Daoy (cell line): ENCODE data around the gene LRIG2. TPM values are rescaled to one million over a fixed set of nuclear protein-coding genes. Genes with fewer than 3 reads are reported as not detected.
"Not testable (repeated sequence)": the region's sequence is repeated elsewhere in the genome, so short reads cannot be mapped to it uniquely, and the experiment has no call there.

Experiments used
- DNase-seq: peaks from one replicate; pipeline ENCODE4 v3.0.0-alpha.2; 2015; ENCODE audit warnings: low read depth
- total RNA-seq: library from RNA; depleted of rRNA; stranded (reverse); fragments of >200 nt; shearing (Covaris generic); gene quantifications from 2 replicates; pipeline ENCODE4 v1.2.3, GENCODE V29; 2014; rRNA removed

Gene LRIG2
- 5.0 and 8.6 TPM in 2 replicates for total RNA-seq

DNA sequence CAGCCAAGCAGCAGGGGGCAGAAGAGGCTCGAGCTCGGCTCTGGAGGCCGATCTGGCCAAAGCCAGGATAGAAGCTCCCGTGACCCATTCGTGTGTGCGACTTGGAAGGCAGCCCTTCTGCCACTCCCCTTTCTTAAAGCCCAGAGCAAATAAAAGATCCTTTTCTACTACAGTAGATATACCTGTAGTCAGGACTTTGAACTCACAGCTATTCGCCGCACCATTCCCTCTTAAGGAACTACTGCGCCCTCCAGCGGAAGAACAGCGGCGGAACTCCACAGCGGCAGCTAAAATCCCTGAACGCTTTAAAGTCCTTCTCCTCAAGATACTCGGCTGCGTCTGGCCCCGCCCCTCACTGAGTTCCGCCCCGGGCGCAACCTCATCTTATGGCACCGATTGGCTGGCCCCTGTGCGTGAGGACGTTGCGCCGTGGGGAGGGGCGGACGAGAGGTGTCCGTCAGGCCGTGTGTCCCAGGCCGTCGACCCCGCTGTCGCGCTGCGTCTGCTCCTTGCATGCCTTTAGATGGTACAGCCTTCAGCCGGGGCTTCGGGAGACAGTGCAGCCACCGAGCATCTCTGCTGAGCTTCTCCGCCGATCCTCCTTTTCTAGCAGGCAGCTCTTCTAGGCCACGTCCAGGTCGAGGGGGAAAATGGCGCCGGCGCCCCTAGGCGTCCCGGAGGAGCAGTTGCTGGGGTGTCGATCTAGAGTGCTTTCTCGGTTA is at the start of gene LRIG2:
TSS of gene LRIG2 (plus strand) at position 442 of the 722 bp plus-strand sequence. CDS start at position 651, 209 bp downstream.
- DNase-seq = peak; percentile 100

- DNase-seq = not testable (repeated sequence)
These were observed 49.7 kb upstream of the LRIG2 start for GRCh38 chr1:113023316-113023715.

- no peak for DNase-seq
These were observed 46.0 kb upstream of the LRIG2 start for GRCh38 chr1:113027007-113027406.

DNA sequence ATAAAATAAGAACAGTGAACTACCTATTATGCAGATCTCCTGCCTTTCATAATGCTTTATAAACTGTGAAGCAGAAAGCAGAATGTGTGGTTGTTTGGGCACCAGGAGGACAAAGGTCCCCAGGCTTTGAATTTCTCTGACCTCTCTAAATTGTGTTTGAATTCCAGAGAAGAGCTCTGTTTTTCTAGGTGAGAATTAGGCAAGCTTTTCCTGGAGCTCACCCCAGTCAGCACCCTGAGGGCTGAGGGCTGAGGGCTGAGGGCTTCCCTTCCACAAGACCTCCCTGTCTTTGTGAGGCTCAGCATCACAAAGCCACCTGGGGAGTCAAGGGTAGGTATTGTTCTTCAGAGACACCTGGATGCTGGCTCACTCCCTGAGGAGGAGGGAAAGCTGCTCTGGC is 45.5 kb upstream of the LRIG2 start:
- DNase-seq = no peak

DNA sequence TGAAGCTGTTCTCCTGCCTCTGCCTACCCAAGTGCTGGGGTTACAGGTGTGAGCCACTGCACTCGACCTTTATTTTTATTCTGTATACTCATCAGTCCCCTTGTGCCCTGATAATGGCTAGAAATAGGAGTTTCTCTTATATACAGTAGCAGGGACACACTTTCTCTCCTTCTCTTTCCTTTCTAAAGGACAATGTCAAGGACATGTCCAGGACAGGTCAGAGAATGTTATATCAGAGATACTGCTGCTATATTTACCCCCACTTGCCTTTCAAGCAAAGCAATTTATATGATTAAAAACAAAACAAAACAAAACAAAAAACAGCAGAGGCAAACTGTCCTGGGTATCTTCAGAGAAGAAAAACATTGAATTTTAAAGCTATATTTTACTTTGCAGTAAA is 43.2 kb upstream of the LRIG2 start:
- no peak for DNase-seq

- DNase-seq = no peak
These were observed 41.6 kb upstream of the LRIG2 start for GRCh38 chr1:113031171-113031933.

- peak; percentile 83 for DNase-seq
These were observed 37.9 kb upstream of the LRIG2 start for GRCh38 chr1:113035086-113035485.

DNA sequence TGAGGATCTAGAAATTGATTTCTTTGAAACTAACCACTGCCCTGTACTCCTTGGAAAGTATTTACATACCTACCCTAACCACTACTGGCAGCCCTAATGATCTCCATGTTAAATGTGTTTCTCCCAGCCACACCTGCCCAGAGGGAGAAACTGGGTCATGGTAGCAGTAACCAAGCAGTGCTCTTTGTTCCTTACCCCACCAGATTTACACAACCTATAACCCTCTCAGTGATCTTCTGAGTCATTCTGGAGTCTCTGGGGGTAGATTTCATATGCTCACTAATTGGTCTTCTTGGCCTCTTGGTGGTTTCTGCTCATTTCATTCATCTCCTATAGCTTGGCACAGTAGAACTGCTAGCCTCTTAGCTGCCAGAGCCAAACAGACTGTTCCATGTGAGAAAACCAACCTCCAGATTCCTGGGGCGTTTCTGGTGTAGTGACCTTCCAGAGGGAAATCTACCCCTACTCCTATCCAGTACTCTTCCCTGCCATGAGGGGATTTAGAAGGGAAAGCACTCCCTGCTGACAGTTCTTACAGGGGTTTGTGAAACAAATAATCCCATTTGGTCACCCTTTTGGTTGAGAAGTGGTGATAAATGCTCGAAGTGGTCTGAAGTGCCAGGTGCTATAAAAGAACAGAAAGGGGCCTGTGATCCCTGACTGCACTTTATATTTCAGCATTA is 36.2 kb upstream of the LRIG2 start:
- DNase-seq = peak; percentile 76

DNA sequence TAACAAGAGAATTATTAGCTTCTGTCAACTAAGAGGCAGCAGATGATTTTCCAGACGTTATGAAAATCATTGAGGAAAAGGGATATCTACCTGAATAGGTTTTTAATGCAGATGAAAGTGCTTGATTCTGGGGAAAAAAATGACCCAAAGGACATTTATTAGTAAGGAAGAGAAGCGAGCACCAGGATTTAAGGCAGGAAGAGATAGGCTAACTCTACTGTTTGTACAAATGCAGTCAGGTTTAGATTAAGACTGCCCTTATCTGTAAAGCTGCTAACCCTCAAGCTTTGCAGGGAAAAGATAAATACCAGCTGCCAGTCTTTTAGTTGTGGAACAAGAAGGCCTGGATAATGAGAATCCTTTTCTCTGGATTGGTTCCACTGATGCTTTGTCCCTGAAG is 33.0 kb upstream of the LRIG2 start:
- no peak for DNase-seq

- DNase-seq = no peak
These were observed 32.1 kb upstream of the LRIG2 start for GRCh38 chr1:113040718-113041412.

DNA sequence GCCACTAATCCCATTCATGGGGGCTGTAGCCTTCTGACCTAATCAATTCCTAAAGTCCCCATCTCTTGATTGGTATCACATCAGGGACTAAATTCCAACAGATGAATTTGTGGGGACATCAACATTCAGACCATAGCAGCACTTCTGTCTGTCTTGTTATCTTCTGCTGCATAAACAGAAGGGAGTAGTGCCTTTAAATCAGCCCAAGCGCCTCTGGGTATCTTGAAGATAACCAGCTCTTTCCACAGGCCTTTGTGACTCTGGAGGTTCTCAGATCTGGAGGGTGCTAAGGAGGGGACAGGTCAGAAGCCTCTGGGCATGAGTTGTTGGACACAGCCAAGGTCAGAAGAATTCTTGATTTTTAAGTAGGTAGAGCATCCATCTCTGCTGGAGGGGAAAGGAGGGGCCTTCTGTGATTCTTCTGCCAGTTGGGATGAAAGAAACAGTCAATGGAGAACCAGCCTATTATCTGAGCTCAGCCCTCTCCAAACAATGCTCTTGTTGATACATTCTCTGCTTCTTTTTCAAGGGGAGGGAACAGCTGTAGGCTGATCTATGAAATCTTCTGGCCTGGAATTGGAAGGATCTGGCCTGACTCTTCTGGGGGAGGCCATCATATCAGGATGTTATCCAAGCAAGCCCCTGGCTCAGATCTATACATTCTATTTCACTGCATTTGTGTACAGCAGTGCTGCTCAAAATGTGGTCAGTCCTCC is 31.3 kb upstream of the LRIG2 start:
- no peak for DNase-seq

- peak; percentile 90 for DNase-seq
These were observed 30.5 kb upstream of the LRIG2 start for GRCh38 chr1:113042285-113043143.

DNA sequence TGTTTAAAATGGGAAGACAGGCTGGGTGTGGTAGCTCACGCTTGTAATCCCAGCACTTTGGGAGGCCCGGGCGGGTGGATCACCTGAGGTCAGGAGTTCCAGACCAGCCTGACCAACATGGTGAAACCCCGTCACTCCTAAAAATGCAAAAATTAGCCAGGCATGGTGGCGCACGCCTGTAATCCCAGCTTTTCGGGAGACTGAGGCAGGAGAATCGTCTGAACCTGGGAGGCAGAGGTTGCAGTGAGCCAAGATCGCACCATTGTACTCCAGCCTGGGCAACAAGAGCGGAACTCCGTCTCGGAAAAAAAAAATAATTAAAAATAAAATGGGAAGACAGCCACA is 29.9 kb upstream of the LRIG2 start:
- not testable (repeated sequence) for DNase-seq

DNA sequence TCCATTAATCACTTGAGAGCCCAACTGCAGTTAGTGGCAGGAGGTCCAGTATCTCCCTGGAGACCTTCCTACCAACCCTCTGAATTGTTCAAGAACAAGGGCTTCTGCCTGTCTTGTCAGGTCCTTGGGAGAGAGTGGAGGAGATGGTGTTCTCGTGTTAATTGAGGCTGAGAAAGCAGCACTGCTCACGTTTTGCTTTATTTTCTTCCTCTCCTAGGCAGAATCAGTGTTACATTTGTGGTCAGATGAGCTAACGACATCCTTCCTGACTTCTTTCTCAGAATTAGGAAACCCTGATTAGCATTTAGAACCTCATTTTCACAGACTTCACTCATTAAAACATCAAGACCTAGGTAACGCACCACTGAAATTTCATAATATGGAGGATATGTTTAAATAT is 26.4 kb upstream of the LRIG2 start:
- no peak for DNase-seq

GRCh38 chr1:113048064-113048463 is 24.9 kb upstream of the LRIG2 start:
- DNase-seq = no peak

DNA sequence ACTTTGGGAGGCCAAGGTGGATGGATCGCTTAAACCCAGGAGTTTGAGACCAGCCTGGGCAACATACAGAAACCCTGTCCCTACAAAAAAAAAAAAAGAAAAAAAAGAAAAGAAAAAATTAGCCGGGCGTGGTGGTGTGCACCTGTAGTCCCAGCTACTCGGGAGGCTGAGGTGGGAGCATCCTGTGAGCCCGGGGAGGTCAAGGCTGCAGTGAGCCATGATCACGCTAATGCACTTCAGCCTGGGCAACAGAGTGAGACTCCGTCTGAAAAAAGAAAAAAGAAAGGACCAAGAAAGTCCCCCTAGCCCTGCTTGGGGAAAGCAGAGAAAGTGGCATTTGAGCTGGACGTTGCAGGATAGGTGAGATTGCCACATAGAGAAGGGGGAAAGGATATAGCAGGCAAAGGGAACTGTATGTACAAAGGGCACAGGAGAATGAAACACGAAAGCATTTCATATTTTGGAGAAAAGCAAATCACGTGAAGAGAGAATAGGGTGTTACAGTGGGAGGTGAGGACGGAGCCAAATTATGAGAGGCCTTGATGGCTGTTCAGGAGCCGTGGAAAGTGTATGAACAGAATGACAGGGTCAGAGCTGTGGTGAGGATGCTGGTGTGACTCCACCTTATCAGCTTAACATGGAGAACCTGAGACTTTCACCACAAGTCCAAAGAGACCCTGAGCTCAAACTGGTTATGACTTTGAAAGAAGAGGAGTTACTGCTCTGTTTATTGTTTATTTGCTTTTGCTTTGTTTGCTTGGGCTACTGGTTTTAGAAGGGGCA is 19.5 kb upstream of the LRIG2 start:
- no peak for DNase-seq

GRCh38 chr1:113055570-113055969 is 17.4 kb upstream of the LRIG2 start:
- no peak for DNase-seq

DNA sequence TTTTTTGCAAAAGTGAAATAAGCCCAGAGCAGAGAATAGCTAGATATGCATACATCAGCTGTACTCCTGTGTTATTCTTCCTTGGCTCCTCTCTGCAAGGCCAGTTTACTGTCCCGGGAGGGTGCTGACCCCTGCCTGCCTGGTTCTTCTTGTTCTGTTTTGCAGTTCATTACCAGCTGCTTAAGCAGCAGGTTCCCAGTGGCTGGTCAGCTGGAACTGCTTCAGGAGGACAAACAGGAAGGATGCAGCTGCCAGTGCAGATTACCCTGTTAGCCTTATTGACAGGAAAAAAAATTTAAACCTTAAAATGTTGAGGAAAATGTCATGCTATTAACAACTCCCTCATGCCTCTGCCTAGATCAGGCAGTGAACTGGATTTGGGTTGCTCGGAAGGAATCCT is 16.0 kb upstream of the LRIG2 start:
- no peak for DNase-seq

- DNase-seq = peak; percentile 18
These were observed 13.9 kb upstream of the LRIG2 start for GRCh38 chr1:113058941-113059706.
